ENCODE data around the gene PDIK1L. TPM values are rescaled to one million over a fixed set of nuclear protein-coding genes. Genes with fewer than 3 reads are reported as not detected.

Gene PDIK1L
- polyA plus RNA-seq, 1 donor from 2014 or later: 44.9 TPM

- TF ChIP-seq RAD21 (conservative IDR thresholded peaks at IDR 0.05) (no peak), SMC3 (conservative IDR thresholded peaks at IDR 0.05; ENCODE audit: poor library complexity) (no peak), TAF1 (IDR thresholded peaks at IDR 0.05; ENCODE audit: low read depth) (no peak)
- peak within 1 kb of the TSS; percentile 82 for H3K4me2 ChIP-seq (ENCODE audit: low read length)
- no peaks in the 10 kb centered on the region for H4K20me1 ChIP-seq (ENCODE audit: insufficient read depth)
- peak within 1 kb of the TSS; percentile 94 for H3K4me3 ChIP-seq (ENCODE audit: low read length)
- H3K9me3 ChIP-seq (ENCODE audit: low read length): no peaks in the 10 kb centered on the region
- H3K9me2 ChIP-seq (ENCODE audit: insufficient read depth, low read length): no peaks in the 10 kb centered on the region
- no peaks in the 10 kb centered on the region for H3K79me2 ChIP-seq (replicated peaks; ENCODE audit: insufficient read depth, low read length)
- peak within 1 kb of the TSS; percentile 35 for H3K27ac ChIP-seq (ENCODE audit: low read length)
- H2AFZ ChIP-seq (ENCODE audit: low read depth, low read length): peak within 1 kb of the TSS; percentile 95
- no peaks in the 10 kb centered on the region for H3F3A ChIP-seq (ENCODE audit: insufficient read depth, low read length, poor library complexity, severe bottlenecking)
- H3K27me3 ChIP-seq (ENCODE audit: insufficient read depth, low read depth, low read length): peaks cover 4% of the 10 kb centered on the region
- H3K9ac ChIP-seq (ENCODE audit: low read length): peak within 1 kb of the TSS; percentile 85
- H3K36me3 ChIP-seq (ENCODE audit: insufficient read depth, low read length): no peaks in the 10 kb centered on the region
These were observed 57.0 kb downstream of the PDIK1L start, which contains the start of gene C1orf232 for GRCh38 chr1:26168410-26169197. Gene C1orf232 (minus strand): TSS chr1:26168963. CDS start chr1:26168499, 464 bp downstream.

GRCh38 chr1:26169198-26169554 lies 57.6 kb downstream of the PDIK1L start:
- no peaks in the 10 kb centered on the region for H3K9me3 ChIP-seq (ENCODE audit: low read length)
- H3K4me3 ChIP-seq (ENCODE audit: low read length): peak overlapping the region; percentile 94
- no peaks in the 10 kb centered on the region for H3K27me3 ChIP-seq (ENCODE audit: insufficient read depth, low read depth, low read length)
- H3K79me2 ChIP-seq (replicated peaks; ENCODE audit: insufficient read depth, low read length): no peaks in the 10 kb centered on the region
- no peaks in the 10 kb centered on the region for H3K36me3 ChIP-seq (ENCODE audit: insufficient read depth, low read length)
- peak overlapping the region; percentile 85 for H3K9ac ChIP-seq (ENCODE audit: low read length)
- no peak overlapping the region for H3K4me2 ChIP-seq (ENCODE audit: low read length)
- H3K9me2 ChIP-seq (ENCODE audit: insufficient read depth, low read length): no peaks in the 10 kb centered on the region
- H3K27ac ChIP-seq (ENCODE audit: low read length): peak overlapping the region; percentile 35
- H4K20me1 ChIP-seq (ENCODE audit: insufficient read depth): no peaks in the 10 kb centered on the region
- TF ChIP-seq EZH2 (IDR thresholded peaks at IDR 0.05; ENCODE audit: borderline replicate concordance, insufficient read depth, low read length, poor library complexity, severe bottlenecking) (no peak), RAD21 (conservative IDR thresholded peaks at IDR 0.05) (no peak), REST (IDR thresholded peaks at IDR 0.05; ENCODE audit: borderline replicate concordance) (no peak), SMC3 (conservative IDR thresholded peaks at IDR 0.05; ENCODE audit: poor library complexity) (no peak), MXI1 (conservative IDR thresholded peaks at IDR 0.05; ENCODE audit: poor library complexity, severe bottlenecking) (no peak), CTCF (IDR thresholded peaks at IDR 0.05; ENCODE audit: poor library complexity, severe bottlenecking) (no peak), TAF1 (IDR thresholded peaks at IDR 0.05; ENCODE audit: low read depth) (no peak), EP300 (conservative IDR thresholded peaks at IDR 0.05; ENCODE audit: poor library complexity, severe bottlenecking) (no peak), POLR2AphosphoS5 (IDR thresholded peaks at IDR 0.05) (no peak)
- H2AFZ ChIP-seq (ENCODE audit: low read depth, low read length): no peak overlapping the region
- no peaks in the 10 kb centered on the region for H3F3A ChIP-seq (ENCODE audit: insufficient read depth, low read length, poor library complexity, severe bottlenecking)
